Breast epithelium (tissue), 4 donors: ENCODE measurements around the gene PRKAR1B. TPM values are rescaled to one million over a fixed set of nuclear protein-coding genes. Genes with fewer than 3 reads are reported as not detected.

ENCODE experiments used
- DNase-seq, 2 donors: peaks; one replicate each; pipeline ENCODE4 v3.0.0-alpha.2; 2019; ENCODE audit warnings: low spot score in 2 of 2
- H3K27ac ChIP-seq, 2 donors: fragments of 200-600 bp; sonication (generic) in 1 of 2; one replicate each; pipeline ENCODE4 v1.5.1; 2016 to 2019; ENCODE audit warnings: mild to moderate bottlenecking in 1 of 2
- H3K27me3 ChIP-seq, 2 donors: fragments of 200-600 bp; sonication (generic) in 1 of 2; one replicate each; pipeline versions ENCODE4 v1.5.1 to v1.6.0; 2017 to 2019; ENCODE audit warnings: control low read depth in 1 of 2, mild to moderate bottlenecking in 1 of 2
- H3K36me3 ChIP-seq: fragments of 200-600 bp; one replicate; pipeline ENCODE4 v1.5.1; 2019
- H3K4me1 ChIP-seq, 2 donors: fragments of 200-600 bp; sonication (generic); one replicate each; pipeline ENCODE4 v1.5.1; 2016 to 2019; ENCODE audit warnings: control low read depth in 1 of 2
- H3K4me3 ChIP-seq, 3 donors: fragments of 200-600 bp; sonication (generic); 1 replicate in 2 of 3; 2 replicates in 1 of 3; pipeline ENCODE4 v1.5.1; 2016 to 2019; ENCODE audit warnings: mild to moderate bottlenecking in 3 of 3, moderate library complexity in 2 of 3
- H3K9me3 ChIP-seq, 2 donors: fragments of 200-600 bp; sonication (generic) in 1 of 2; one replicate each; pipeline ENCODE4 v1.5.1; 2016 to 2019; ENCODE audit warnings: control low read depth in 1 of 2
- POLR2A ChIP-seq: fragments of 450-650 bp; IDR thresholded peaks from one replicate; pipeline ENCODE4 v1.6.1; 2016; ENCODE audit warnings: antibody characterized with exemption, mild to moderate bottlenecking, moderate library complexity
- POLR2AphosphoS5 ChIP-seq, 3 donors: sonication (generic); formaldehyde crosslinking; IDR thresholded peaks; one replicate each; pipeline ENCODE4 v1.6.1; 2017; ENCODE audit warnings: antibody characterized with exemption in 3 of 3
- intact Hi-C: fragments of 100-400 bp; cut with DNase I; formaldehyde crosslinking; loops from one replicate; pipeline ENCODE4 v1.15.1; 2023; ENCODE audit warnings: low total_unique reads
- total RNA-seq, 3 donors: library from RNA; depleted of rRNA; stranded (reverse); fragments of >200 nt; gene quantifications; one replicate each; pipeline ENCODE4 v1.1.0, GENCODE V29; 2016
- TF ChIP-seq, protein P1 (sequence below), 3 donors: fragments of 450-650 bp; IDR thresholded peaks; one replicate each; pipeline ENCODE4 v1.5.1; 2016 to 2017; ENCODE audit warnings: antibody characterized with exemption in 3 of 3, mild to moderate bottlenecking in 3 of 3, moderate library complexity in 3 of 3

Gene PRKAR1B
- total RNA-seq, 3 donors from 2014 or later: 3.7 to 10.5 (median 7.9) TPM

DNA sequence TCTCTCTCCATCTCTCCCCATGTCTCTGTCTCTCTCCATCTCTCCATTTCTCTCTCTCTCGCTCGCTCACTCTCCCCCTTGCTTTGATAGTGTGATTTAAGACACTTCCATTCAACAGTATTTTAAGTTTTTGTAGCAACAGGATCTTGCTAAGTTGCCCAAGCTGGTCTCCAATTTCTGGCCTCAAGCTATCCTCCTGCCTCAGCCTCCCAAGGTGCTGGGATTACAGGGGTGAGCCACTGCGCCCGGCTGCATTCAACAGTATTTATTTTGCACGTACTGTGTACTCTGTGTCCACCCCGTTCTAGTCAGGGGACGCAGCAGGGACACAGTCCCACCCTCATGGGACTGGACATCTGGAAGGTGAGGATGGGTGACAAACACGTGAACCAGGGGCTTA is 193.0 kb downstream of the PRKAR1B start:
- peaks cover 0 to 8% of the 10 kb centered on the region in 2 donors for H3K27me3 ChIP-seq
- DNase-seq: no peak
- H3K4me3 ChIP-seq: no peak overlapping the region
- H3K9me3 ChIP-seq: no peaks in the 10 kb centered on the region
- no peaks in the 10 kb centered on the region for H3K36me3 ChIP-seq
- intact Hi-C loops: loop anchor here (5.0 kb wide), 1 partner anchor 1573 kb away; no protein-coding TSS in a partner anchor
- H3K4me1 ChIP-seq: peaks cover 0 to 2% of the 10 kb centered on the region in 2 donors
- H3K27ac ChIP-seq: no peak overlapping the region
- TF ChIP-seq, protein P1, sequence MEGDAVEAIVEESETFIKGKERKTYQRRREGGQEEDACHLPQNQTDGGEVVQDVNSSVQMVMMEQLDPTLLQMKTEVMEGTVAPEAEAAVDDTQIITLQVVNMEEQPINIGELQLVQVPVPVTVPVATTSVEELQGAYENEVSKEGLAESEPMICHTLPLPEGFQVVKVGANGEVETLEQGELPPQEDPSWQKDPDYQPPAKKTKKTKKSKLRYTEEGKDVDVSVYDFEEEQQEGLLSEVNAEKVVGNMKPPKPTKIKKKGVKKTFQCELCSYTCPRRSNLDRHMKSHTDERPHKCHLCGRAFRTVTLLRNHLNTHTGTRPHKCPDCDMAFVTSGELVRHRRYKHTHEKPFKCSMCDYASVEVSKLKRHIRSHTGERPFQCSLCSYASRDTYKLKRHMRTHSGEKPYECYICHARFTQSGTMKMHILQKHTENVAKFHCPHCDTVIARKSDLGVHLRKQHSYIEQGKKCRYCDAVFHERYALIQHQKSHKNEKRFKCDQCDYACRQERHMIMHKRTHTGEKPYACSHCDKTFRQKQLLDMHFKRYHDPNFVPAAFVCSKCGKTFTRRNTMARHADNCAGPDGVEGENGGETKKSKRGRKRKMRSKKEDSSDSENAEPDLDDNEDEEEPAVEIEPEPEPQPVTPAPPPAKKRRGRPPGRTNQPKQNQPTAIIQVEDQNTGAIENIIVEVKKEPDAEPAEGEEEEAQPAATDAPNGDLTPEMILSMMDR (IDR thresholded peaks at IDR 0.05): no peak
- TF ChIP-seq POLR2AphosphoS5 (IDR thresholded peaks at IDR 0.05): no peak

GRCh38 chr7:533266-533665 is 193.8 kb downstream of the PRKAR1B start:
- Histone ChIP-seq H3K27me3 (peaks cover 0 to 8% of the 10 kb centered on the region in 2 donors), H3K27ac (no peak overlapping the region), H3K4me3 (no peak overlapping the region), H3K36me3 (no peaks in the 10 kb centered on the region), H3K4me1 (no peaks in the 10 kb centered on the region), H3K9me3 (no peaks in the 10 kb centered on the region)
- TF ChIP-seq, protein P1 (IDR thresholded peaks at IDR 0.05): no peak
- TF ChIP-seq POLR2AphosphoS5 (IDR thresholded peaks at IDR 0.05) (no peak), POLR2A (no peak)
- no peak for DNase-seq
- intact Hi-C loops: loop anchor here (5.0 kb wide), 1 partner anchor 1574 kb away; no protein-coding TSS in a partner anchor

DNA sequence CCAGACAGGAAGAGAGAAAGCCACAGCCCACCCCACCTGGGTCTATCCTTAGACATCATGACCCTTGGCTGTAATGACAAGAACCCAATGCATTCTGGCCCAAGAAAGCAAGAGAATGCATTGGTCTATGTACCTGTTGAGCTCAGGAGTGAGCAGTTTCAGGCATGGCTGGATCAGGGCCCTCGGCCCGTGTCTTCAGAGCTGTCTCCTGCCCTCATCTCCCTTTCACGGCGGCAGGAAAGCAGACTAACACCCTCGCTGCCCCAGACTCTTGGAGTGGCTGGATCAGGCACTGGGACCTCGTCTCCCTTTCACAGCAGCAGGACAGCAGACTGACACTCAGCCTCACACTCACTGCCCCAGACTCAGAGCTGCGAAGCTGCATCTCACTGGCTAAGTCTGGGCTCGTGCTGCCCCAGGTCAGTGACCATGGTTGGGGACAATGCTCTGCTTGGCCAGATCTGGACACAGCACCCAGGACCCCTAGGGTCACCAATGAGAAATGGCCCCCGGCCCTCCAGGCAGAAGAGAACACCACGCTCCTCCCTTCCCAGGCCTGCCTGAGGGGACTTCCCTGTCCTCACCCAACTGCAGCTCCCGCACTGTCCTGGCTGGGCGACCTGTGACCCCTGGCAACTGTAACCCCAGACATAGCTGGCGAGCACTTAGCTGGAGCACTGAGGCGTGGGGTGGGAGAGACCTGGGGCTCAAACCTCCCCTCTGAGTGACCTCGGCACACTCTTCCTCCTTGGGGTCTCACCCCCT is 194.5 kb downstream of the PRKAR1B start:
- DNase-seq: no peak
- Histone ChIP-seq H3K9me3 (no peaks in the 10 kb centered on the region), H3K36me3 (no peaks in the 10 kb centered on the region), H3K4me1 (no peaks in the 10 kb centered on the region), H3K27ac (no peak overlapping the region), H3K27me3 (peaks cover 0 to 8% of the 10 kb centered on the region in 2 donors), H3K4me3 (no peak overlapping the region)
- intact Hi-C loops: loop anchor here (5.0 kb wide), 1 partner anchor 1575 kb away; no protein-coding TSS in a partner anchor
- TF ChIP-seq, protein P1 (IDR thresholded peaks at IDR 0.05): no peak
- TF ChIP-seq POLR2A (no peak), POLR2AphosphoS5 (IDR thresholded peaks at IDR 0.05) (no peak)

DNA sequence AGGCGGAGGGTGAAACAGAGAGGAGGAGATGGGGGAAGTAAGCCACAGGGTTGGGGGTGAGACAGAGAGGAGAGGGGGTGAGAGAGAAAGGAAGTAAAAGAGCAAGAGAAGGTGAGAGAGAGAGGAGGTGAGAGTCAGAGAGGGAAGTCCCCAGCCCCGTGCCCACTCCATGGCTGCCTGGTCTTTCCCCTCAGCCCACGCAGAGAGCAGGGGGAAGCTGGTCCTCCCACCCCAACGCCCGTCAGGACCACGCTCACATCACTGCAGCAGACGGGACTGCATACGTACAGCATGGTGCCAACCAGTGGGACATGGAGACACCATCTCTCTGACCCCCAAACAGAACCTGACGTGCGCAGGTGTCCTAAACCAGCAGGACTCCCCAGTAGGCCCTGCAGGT is 195.3 kb downstream of the PRKAR1B start:
- TF ChIP-seq, protein P1 (IDR thresholded peaks at IDR 0.05): no peak
- no peak for TF ChIP-seq POLR2A
- no peak for TF ChIP-seq POLR2AphosphoS5 (IDR thresholded peaks at IDR 0.05)
- intact Hi-C loops: loop anchor here (5.0 kb wide), 1 partner anchor 1576 kb away; no protein-coding TSS in a partner anchor
- Histone ChIP-seq H3K4me3 (no peak overlapping the region), H3K27me3 (peaks cover 0 to 8% of the 10 kb centered on the region in 2 donors), H3K4me1 (no peaks in the 10 kb centered on the region), H3K9me3 (no peaks in the 10 kb centered on the region), H3K36me3 (no peaks in the 10 kb centered on the region), H3K27ac (no peak overlapping the region)
- no peak for DNase-seq

DNA sequence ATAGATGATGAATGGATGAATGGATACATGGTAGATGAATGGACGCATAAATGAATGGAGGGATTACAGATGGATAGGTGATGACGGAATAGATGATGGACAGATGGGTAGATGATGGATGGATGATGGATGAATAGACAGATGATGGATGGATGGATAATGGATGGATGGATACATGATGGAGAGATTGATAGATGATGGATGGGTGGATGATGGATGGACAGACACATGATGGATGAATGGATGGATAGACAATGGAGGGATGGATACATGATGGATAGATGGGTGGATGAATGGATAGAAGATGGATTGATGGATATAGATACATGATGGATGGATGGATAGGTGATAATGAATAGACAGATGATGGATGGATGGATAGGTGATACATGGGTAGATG is 198.6 kb downstream of the PRKAR1B start:
- no peak for DNase-seq
- intact Hi-C loops: no loop called here
- no peaks in the 10 kb centered on the region for H3K36me3 ChIP-seq
- H3K4me1 ChIP-seq: no peaks in the 10 kb centered on the region
- H3K9me3 ChIP-seq: no peaks in the 10 kb centered on the region
- no peak overlapping the region for H3K4me3 ChIP-seq
- peaks cover 0 to 9% of the 10 kb centered on the region in 2 donors for H3K27me3 ChIP-seq
- H3K27ac ChIP-seq: no peak overlapping the region
- TF ChIP-seq POLR2A (no peak), POLR2AphosphoS5 (IDR thresholded peaks at IDR 0.05) (no peak)
- TF ChIP-seq, protein P1 (IDR thresholded peaks at IDR 0.05): no peak
